ENCODE results near the gene GJC3. TPM values are rescaled to one million over a fixed set of nuclear protein-coding genes. Genes with fewer than 3 reads are reported as not detected.

Gene GJC3
- total and polyA plus RNA-seq, 2 of the 13 experiments (the other 11 are each of a cell fraction or from before 2014, with no cell fraction given) = 0.75 to 1.4 TPM

DNA sequence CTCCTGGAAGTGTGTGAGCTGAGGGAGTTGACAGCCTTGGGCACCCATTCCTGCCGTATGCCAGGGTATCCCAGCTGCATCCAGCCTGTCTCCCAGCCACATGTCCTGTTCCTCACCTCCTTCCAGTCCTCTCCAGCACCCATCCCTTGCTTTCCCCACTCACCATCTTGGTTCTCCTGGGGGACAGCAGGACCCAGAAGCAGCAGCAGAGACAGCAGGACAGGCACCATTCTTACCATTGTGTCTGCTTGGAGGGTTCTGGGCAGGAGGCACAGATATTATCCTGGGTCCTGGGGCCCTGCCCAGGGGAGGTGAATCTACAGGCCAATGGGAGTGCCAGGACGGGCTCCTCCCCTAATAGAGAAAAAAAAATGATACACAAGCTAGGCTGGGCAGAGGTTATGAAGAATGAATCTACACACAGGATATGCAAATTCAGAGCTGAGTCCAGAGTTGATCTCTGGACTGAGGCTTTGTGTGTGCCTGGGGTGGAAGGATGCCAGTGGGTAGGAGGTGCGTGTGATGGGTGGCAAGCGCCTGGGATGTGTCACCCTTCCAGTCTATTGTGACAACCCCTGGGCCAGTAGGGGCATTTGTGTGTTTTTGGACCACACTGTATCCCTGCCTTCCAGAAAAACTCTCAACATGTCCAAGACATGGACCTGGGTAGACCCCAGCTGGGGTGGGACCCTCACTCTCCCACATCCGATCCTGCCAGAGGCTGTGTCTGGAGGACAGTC is 46.5 kb upstream of the GJC3 start, which contains the start of gene AZGP1 (continued):
- no peak for TF ChIP-seq MBD4 (IDR thresholded peaks at IDR 0.05; ENCODE audit: borderline replicate concordance, low read length)
- TF ChIP-seq SP140L (CRISPR knock-in tag; IDR thresholded peaks at IDR 0.05; ENCODE audit: borderline replicate concordance) = no peak
- TF ChIP-seq, protein P1, sequence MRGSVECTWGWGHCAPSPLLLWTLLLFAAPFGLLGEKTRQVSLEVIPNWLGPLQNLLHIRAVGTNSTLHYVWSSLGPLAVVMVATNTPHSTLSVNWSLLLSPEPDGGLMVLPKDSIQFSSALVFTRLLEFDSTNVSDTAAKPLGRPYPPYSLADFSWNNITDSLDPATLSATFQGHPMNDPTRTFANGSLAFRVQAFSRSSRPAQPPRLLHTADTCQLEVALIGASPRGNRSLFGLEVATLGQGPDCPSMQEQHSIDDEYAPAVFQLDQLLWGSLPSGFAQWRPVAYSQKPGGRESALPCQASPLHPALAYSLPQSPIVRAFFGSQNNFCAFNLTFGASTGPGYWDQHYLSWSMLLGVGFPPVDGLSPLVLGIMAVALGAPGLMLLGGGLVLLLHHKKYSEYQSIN (CRISPR knock-in tag; IDR thresholded peaks at IDR 0.05; ENCODE audit: borderline replicate concordance) = no peak
- no peak for TF ChIP-seq ZNF253 (CRISPR knock-in tag; IDR thresholded peaks at IDR 0.05; ENCODE audit: borderline replicate concordance)
- no peak; the same call in 1 of the 2 replicates for TF ChIP-seq GATA4 (IDR thresholded peaks at IDR 0.05; ENCODE audit: borderline replicate concordance, low read depth)
- TF ChIP-seq TGIF2 (CRISPR knock-in tag; IDR thresholded peaks at IDR 0.05) = peak; percentile 76
- TF ChIP-seq ZNF121 (CRISPR knock-in tag; IDR thresholded peaks at IDR 0.05) = no peak
- no peak for TF ChIP-seq ZNF564 (CRISPR knock-in tag; IDR thresholded peaks at IDR 0.05)
- TF ChIP-seq ZNF101 (CRISPR knock-in tag; IDR thresholded peaks at IDR 0.05; ENCODE audit: borderline replicate concordance, low read depth) = no peak
- no peak for TF ChIP-seq REPIN1 (CRISPR knock-in tag; IDR thresholded peaks at IDR 0.05; ENCODE audit: borderline replicate concordance, low read depth)
- no peak for TF ChIP-seq ZNF317 (CRISPR knock-in tag; IDR thresholded peaks at IDR 0.05)
- no peak; the same call in 1 of the 2 replicates for TF ChIP-seq ZNF790 (CRISPR knock-in tag; IDR thresholded peaks at IDR 0.05; ENCODE audit: borderline replicate concordance)
- no peak for TF ChIP-seq ZNF781 (CRISPR knock-in tag; IDR thresholded peaks at IDR 0.05; ENCODE audit: borderline replicate concordance, not compliant biosample characterization)
- no peak; the same call in 1 of the 2 replicates for TF ChIP-seq SALL2 (CRISPR knock-in tag; IDR thresholded peaks at IDR 0.05)
- TF ChIP-seq SNRNP70 (IDR thresholded peaks at IDR 0.05; ENCODE audit: low read depth, low read length) = no peak
- TF ChIP-seq ZNF7 (CRISPR knock-in tag; IDR thresholded peaks at IDR 0.05) = no peak
- TF ChIP-seq, protein P2, sequence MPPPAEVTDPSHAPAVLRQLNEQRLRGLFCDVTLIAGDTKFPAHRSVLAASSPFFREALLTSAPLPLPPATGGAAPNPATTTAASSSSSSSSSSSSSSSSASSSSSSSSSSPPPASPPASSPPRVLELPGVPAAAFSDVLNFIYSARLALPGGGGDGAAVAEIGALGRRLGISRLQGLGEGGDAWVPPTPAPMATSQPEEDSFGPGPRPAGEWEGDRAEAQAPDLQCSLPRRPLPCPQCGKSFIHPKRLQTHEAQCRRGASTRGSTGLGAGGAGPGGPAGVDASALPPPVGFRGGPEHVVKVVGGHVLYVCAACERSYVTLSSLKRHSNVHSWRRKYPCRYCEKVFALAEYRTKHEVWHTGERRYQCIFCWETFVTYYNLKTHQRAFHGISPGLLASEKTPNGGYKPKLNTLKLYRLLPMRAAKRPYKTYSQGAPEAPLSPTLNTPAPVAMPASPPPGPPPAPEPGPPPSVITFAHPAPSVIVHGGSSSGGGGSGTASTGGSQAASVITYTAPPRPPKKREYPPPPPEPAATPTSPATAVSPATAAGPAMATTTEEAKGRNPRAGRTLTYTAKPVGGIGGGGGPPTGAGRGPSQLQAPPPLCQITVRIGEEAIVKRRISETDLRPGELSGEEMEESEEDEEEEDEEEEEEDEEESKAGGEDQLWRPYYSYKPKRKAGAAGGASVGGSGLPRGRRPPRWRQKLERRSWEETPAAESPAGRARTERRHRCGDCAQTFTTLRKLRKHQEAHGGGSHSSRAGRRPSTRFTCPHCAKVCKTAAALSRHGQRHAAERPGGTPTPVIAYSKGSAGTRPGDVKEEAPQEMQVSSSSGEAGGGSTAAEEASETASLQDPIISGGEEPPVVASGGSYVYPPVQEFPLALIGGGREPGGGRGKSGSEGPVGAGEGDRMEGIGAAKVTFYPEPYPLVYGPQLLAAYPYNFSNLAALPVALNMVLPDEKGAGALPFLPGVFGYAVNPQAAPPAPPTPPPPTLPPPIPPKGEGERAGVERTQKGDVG (CRISPR knock-in tag; IDR thresholded peaks at IDR 0.05; ENCODE audit: borderline replicate concordance) = peak; percentile 73; the same call in 1 of the 2 replicates
- no peak for TF ChIP-seq RBM39 (IDR thresholded peaks at IDR 0.05; ENCODE audit: low read depth, low read length, poor library complexity, severe bottlenecking)
- no peak for TF ChIP-seq HIVEP1 (CRISPR knock-in tag; IDR thresholded peaks at IDR 0.05)
- TF ChIP-seq, protein P3, sequence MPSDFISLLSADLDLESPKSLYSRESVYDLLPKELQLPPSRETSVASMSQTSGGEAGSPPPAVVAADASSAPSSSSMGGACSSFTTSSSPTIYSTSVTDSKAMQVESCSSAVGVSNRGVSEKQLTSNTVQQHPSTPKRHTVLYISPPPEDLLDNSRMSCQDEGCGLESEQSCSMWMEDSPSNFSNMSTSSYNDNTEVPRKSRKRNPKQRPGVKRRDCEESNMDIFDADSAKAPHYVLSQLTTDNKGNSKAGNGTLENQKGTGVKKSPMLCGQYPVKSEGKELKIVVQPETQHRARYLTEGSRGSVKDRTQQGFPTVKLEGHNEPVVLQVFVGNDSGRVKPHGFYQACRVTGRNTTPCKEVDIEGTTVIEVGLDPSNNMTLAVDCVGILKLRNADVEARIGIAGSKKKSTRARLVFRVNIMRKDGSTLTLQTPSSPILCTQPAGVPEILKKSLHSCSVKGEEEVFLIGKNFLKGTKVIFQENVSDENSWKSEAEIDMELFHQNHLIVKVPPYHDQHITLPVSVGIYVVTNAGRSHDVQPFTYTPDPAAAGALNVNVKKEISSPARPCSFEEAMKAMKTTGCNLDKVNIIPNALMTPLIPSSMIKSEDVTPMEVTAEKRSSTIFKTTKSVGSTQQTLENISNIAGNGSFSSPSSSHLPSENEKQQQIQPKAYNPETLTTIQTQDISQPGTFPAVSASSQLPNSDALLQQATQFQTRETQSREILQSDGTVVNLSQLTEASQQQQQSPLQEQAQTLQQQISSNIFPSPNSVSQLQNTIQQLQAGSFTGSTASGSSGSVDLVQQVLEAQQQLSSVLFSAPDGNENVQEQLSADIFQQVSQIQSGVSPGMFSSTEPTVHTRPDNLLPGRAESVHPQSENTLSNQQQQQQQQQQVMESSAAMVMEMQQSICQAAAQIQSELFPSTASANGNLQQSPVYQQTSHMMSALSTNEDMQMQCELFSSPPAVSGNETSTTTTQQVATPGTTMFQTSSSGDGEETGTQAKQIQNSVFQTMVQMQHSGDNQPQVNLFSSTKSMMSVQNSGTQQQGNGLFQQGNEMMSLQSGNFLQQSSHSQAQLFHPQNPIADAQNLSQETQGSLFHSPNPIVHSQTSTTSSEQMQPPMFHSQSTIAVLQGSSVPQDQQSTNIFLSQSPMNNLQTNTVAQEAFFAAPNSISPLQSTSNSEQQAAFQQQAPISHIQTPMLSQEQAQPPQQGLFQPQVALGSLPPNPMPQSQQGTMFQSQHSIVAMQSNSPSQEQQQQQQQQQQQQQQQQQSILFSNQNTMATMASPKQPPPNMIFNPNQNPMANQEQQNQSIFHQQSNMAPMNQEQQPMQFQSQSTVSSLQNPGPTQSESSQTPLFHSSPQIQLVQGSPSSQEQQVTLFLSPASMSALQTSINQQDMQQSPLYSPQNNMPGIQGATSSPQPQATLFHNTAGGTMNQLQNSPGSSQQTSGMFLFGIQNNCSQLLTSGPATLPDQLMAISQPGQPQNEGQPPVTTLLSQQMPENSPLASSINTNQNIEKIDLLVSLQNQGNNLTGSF (CRISPR knock-in tag; IDR thresholded peaks at IDR 0.05) = no peak

Measured in HepG2 (cell line).